Measurements from ENCODE around the gene ACAD9. TPM values are rescaled to one million over a fixed set of nuclear protein-coding genes. Genes with fewer than 3 reads are reported as not detected.
A peak's percentile ranks its signal among the peaks of the same experiment; 100 is the strongest.

The ACAD9 gene
- total and polyA plus RNA-seq, 7 experiments from 2014 or later = 17.1 to 74.0 (median 57.5) TPM

- Histone ChIP-seq H3K27ac (ENCODE audit: low read depth, low read length) (no peak overlapping the region), H3K27me3 (ENCODE audit: control insufficient read depth in 2 of 2, insufficient read depth in 2 of 2, low read length in 2 of 2) (no peaks in the 10 kb centered on the region), H3K4me1 (ENCODE audit: control insufficient read depth in 2 of 2, insufficient read depth in 2 of 2, low read length in 2 of 2) (no peaks in the 10 kb centered on the region), H3K9me3 (ENCODE audit: control insufficient read depth in 2 of 3, low read length in 3 of 3) (no peaks in the 10 kb centered on the region), H3K4me3 (ENCODE audit: low read length) (no peak overlapping the region), H3K36me3 (ENCODE audit: control insufficient read depth in 2 of 3, insufficient read depth in 3 of 3, low read length in 3 of 3) (peaks cover 10 to 100% (median 26%) of the 10 kb centered on the region in 3 experiments)
- no peaks in the 10 kb centered on the region for H3K27me3 Mint-ChIP-seq
- H3K4me3 Mint-ChIP-seq = no peak overlapping the region
- POLR2A ChIA-PET = no interaction called here
- H3K27ac Mint-ChIP-seq = no peak overlapping the region
- intact Hi-C loops (cut with micrococcal nuclease) = no loop called here
- CTCF ChIA-PET = interaction anchor here (0.6 kb wide), 3 partner anchors 16 to 231 kb away, joined by 3 to 4 read pairs (median 3); no protein-coding TSS in a partner anchor
- no peaks in the 10 kb centered on the region for H3K9me3 Mint-ChIP-seq
- no peaks in the 10 kb centered on the region for H3K4me1 Mint-ChIP-seq
- peaks cover 5 to 56% (median 16%) of the 10 kb centered on the region in 5 donors for H3K36me3 Mint-ChIP-seq
- DNase-seq = no peak
- no peak for ATAC-seq
Observed at GRCh38 chr3:128908951-128909350, 29.5 kb downstream of the ACAD9 start.

GRCh38 chr3:128910006-128910405 is 30.6 kb downstream of the ACAD9 start:
- POLR2A ChIA-PET = no interaction called here
- Histone ChIP-seq H3K4me3 (ENCODE audit: low read length) (no peak overlapping the region), H3K36me3 (ENCODE audit: control insufficient read depth in 2 of 3, insufficient read depth in 3 of 3, low read length in 3 of 3) (peaks cover 9 to 100% (median 21%) of the 10 kb centered on the region in 3 experiments), H3K4me1 (ENCODE audit: control insufficient read depth in 2 of 2, insufficient read depth in 2 of 2, low read length in 2 of 2) (no peaks in the 10 kb centered on the region), H3K9me3 (ENCODE audit: control insufficient read depth in 2 of 3, low read length in 3 of 3) (no peaks in the 10 kb centered on the region), H3K27me3 (ENCODE audit: control insufficient read depth in 2 of 2, insufficient read depth in 2 of 2, low read length in 2 of 2) (no peaks in the 10 kb centered on the region), H3K27ac (ENCODE audit: low read depth, low read length) (no peak overlapping the region)
- Mint-ChIP-seq H3K36me3 (peaks cover 0 to 46% (median 8%) of the 10 kb centered on the region in 5 donors), H3K4me1 (no peaks in the 10 kb centered on the region), H3K4me3 (no peak overlapping the region), H3K27ac (no peak overlapping the region), H3K27me3 (no peaks in the 10 kb centered on the region), H3K9me3 (no peaks in the 10 kb centered on the region)
- intact Hi-C loops (cut with micrococcal nuclease) = no loop called here
- DNase-seq (no peak), ATAC-seq (no peak)
- CTCF ChIA-PET = no interaction called here

GRCh38 chr3:128911911-128912310 is 32.5 kb downstream of the ACAD9 start:
- peaks cover 4 to 98% (median 15%) of the 10 kb centered on the region in 3 experiments for H3K36me3 ChIP-seq (ENCODE audit: control insufficient read depth in 2 of 3, insufficient read depth in 3 of 3, low read length in 3 of 3)
- CTCF ChIA-PET = no interaction called here

GRCh38 chr3:128914966-128915645 is 35.7 kb downstream of the ACAD9 start:
- ChIA-PET POLR2A (interaction anchor here (1.7 kb wide), 1 partner anchor 8 kb away, joined by 6 read pairs; no protein-coding TSS in a partner anchor), CTCF (interaction anchor here (1.6 kb wide), 1 partner anchor 35 kb away, joined by 3 read pairs; the partner anchor contains the start of gene ACAD9)
- Mint-ChIP-seq H3K27me3 (no peaks in the 10 kb centered on the region), H3K27ac (peak overlapping the region in 5 of 9 donors; percentile 34 to 81 (median 59)), H3K4me1 (peaks cover 0 to 13% (median 0%) of the 10 kb centered on the region in 7 donors), H3K4me3 (no peak overlapping the region), H3K36me3 (peaks cover 0 to 60% (median 36%) of the 10 kb centered on the region in 5 donors), H3K9me3 (peaks cover 0 to 16% (median 0%) of the 10 kb centered on the region in 11 donors)
- DNase-seq (no peak), ATAC-seq (no peak)
- H3K27ac ChIP-seq (ENCODE audit: low read depth, low read length) = no peak overlapping the region
- no peaks in the 10 kb centered on the region for H3K9me3 ChIP-seq (ENCODE audit: control insufficient read depth in 2 of 3, low read length in 3 of 3)
- H3K36me3 ChIP-seq (ENCODE audit: control insufficient read depth in 2 of 3, insufficient read depth in 3 of 3, low read length in 3 of 3) = peaks cover 4 to 66% (median 8%) of the 10 kb centered on the region in 3 experiments
- intact Hi-C loops (cut with micrococcal nuclease) = no loop called here
- H3K27me3 ChIP-seq (ENCODE audit: control insufficient read depth in 2 of 2, insufficient read depth in 2 of 2, low read length in 2 of 2) = no peaks in the 10 kb centered on the region
- no peak overlapping the region for H3K4me3 ChIP-seq (ENCODE audit: low read length)
- no peaks in the 10 kb centered on the region for H3K4me1 ChIP-seq (ENCODE audit: control insufficient read depth in 2 of 2, insufficient read depth in 2 of 2, low read length in 2 of 2)

More at GRCh38 chr3:128911911-128912310, 32.5 kb downstream of the ACAD9 start:
- Mint-ChIP-seq H3K27me3 (no peaks in the 10 kb centered on the region), H3K36me3 (peaks cover 0 to 36% (median 10%) of the 10 kb centered on the region in 5 donors), H3K4me3 (no peak overlapping the region), H3K27ac (no peak overlapping the region), H3K4me1 (no peaks in the 10 kb centered on the region), H3K9me3 (no peaks in the 10 kb centered on the region)
- H3K27me3 ChIP-seq (ENCODE audit: control insufficient read depth in 2 of 2, insufficient read depth in 2 of 2, low read length in 2 of 2) = no peaks in the 10 kb centered on the region
- H3K4me3 ChIP-seq (ENCODE audit: low read length) = no peak overlapping the region
- POLR2A ChIA-PET = no interaction called here
- no peak overlapping the region for H3K27ac ChIP-seq (ENCODE audit: low read depth, low read length)
- intact Hi-C loops (cut with micrococcal nuclease) = no loop called here
- ATAC-seq = no peak
- DNase-seq = no peak
- no peaks in the 10 kb centered on the region for H3K4me1 ChIP-seq (ENCODE audit: control insufficient read depth in 2 of 2, insufficient read depth in 2 of 2, low read length in 2 of 2)
- H3K9me3 ChIP-seq (ENCODE audit: control insufficient read depth in 2 of 3, low read length in 3 of 3) = no peaks in the 10 kb centered on the region

- H3K4me1 Mint-ChIP-seq = peaks cover 4 to 32% (median 20%) of the 10 kb centered on the region in 7 donors
- DNase-seq = peak in 1 of 9 donors; percentile 6
- ChIA-PET CTCF (no interaction called here), POLR2A (no interaction called here)
- Histone ChIP-seq H3K27me3 (ENCODE audit: control insufficient read depth in 2 of 2, insufficient read depth in 2 of 2, low read length in 2 of 2) (no peaks in the 10 kb centered on the region), H3K9me3 (ENCODE audit: control insufficient read depth in 2 of 3, low read length in 3 of 3) (no peaks in the 10 kb centered on the region), H3K4me3 (ENCODE audit: low read length) (no peak overlapping the region), H3K27ac (ENCODE audit: low read depth, low read length) (peak overlapping the region; percentile 3), H3K4me1 (ENCODE audit: control insufficient read depth in 2 of 2, insufficient read depth in 2 of 2, low read length in 2 of 2) (peaks cover 0 to 6% of the 10 kb centered on the region in 2 donors), H3K36me3 (ENCODE audit: control insufficient read depth in 2 of 3, insufficient read depth in 3 of 3, low read length in 3 of 3) (peaks cover 4 to 44% (median 8%) of the 10 kb centered on the region in 3 experiments)
- H3K4me3 Mint-ChIP-seq = no peak overlapping the region
- peaks cover 5 to 57% (median 40%) of the 10 kb centered on the region in 5 donors for H3K36me3 Mint-ChIP-seq
- intact Hi-C loops (cut with micrococcal nuclease) = no loop called here
- no peaks in the 10 kb centered on the region for H3K27me3 Mint-ChIP-seq
- H3K27ac Mint-ChIP-seq = peak overlapping the region in 8 of 9 donors; percentile 0 to 51 (median 36)
- no peak for ATAC-seq
- H3K9me3 Mint-ChIP-seq = peaks cover 0 to 24% (median 7%) of the 10 kb centered on the region in 11 donors
Observed at GRCh38 chr3:128917291-128917690, 37.9 kb downstream of the ACAD9 start.

GRCh38 chr3:128919988-128920387 is 40.6 kb downstream of the ACAD9 start:
- peaks cover 5 to 61% (median 35%) of the 10 kb centered on the region in 5 donors for H3K36me3 Mint-ChIP-seq
- POLR2A ChIA-PET = no interaction called here
- Histone ChIP-seq H3K9me3 (ENCODE audit: control insufficient read depth in 2 of 3, low read length in 3 of 3) (no peaks in the 10 kb centered on the region), H3K4me1 (ENCODE audit: control insufficient read depth in 2 of 2, insufficient read depth in 2 of 2, low read length in 2 of 2) (peaks cover 13 to 22% of the 10 kb centered on the region in 2 donors), H3K27ac (ENCODE audit: low read depth, low read length) (no peak overlapping the region), H3K27me3 (ENCODE audit: control insufficient read depth in 2 of 2, insufficient read depth in 2 of 2, low read length in 2 of 2) (no peaks in the 10 kb centered on the region), H3K4me3 (ENCODE audit: low read length) (no peak overlapping the region), H3K36me3 (ENCODE audit: control insufficient read depth in 2 of 3, insufficient read depth in 3 of 3, low read length in 3 of 3) (peaks cover 0 to 17% (median 4%) of the 10 kb centered on the region in 3 experiments)
- H3K4me1 Mint-ChIP-seq = peaks cover 20 to 58% (median 45%) of the 10 kb centered on the region in 7 donors
- CTCF ChIA-PET = interaction anchor here (6.5 kb wide), 1 partner anchor 43 kb away, joined by 85 read pairs; the partner anchor contains the start of gene ACAD9
- no peaks in the 10 kb centered on the region for H3K27me3 Mint-ChIP-seq
- peaks cover 0 to 28% (median 12%) of the 10 kb centered on the region in 11 donors for H3K9me3 Mint-ChIP-seq
- no peak for ATAC-seq
- intact Hi-C loops (cut with micrococcal nuclease) = loop anchor here in 1 of 2 donors (5.0 kb wide), 1 partner anchor 118 kb away; no protein-coding TSS in a partner anchor
- peak overlapping the region in 1 of 10 donors; percentile 53 for H3K4me3 Mint-ChIP-seq
- peak overlapping the region in 2 of 9 donors; percentile 31 to 77 for H3K27ac Mint-ChIP-seq
- DNase-seq = no peak
